ELF-1 (cell line): ENCODE results near the gene HILPDA.

ENCODE experiments used
- DNase-seq: peaks from one replicate; pipeline ENCODE4 v3.0.0-alpha.2; 2016; ENCODE audit warnings: low read depth, low spot score

The HILPDA gene

GRCh38 chr7:128431754-128432153 lies 23.9 kb upstream of the HILPDA start:
- no peak for DNase-seq

DNA sequence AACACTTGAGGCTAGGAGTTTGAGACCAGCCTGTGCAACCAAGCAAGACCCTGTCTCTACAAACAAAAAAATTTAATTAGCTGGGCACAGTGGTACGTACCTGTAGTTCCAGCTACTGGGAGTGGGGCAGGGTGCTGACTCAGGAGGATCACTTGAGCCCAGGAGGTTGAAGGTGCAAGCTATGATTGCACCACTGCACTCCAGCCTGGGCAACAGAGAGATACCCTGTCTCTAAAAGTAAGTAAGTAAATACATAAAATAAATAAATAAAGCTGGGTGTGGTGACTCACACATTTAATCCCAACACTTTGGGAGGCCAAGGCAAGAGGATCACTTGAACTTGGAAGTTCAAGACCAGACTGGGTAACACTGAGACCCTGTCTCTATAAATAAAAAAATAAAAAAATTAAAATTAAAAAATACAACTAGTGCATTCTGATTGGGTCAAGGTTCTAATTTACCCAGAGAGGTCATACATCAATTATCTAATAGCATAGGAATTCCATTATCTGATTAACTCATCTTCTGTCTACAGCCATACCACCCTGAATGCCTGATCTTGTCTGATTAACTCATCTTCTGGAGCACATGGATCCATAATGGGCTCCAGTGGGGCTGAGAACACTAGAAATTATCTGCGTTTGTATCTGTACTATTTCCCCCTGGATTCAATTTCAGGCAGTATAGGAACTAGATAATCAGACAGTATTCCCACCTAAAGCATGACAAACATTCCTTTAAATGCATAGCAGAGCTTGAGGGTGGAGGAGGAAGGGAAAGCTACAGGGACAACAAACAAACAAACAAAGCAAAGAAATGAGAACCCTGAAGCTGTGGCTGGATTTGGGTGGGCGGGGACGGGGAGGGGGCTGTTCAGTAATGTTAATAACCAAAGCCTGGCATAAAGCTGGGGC lies 21.0 kb upstream of the HILPDA start:
- DNase-seq, result no peak

DNA sequence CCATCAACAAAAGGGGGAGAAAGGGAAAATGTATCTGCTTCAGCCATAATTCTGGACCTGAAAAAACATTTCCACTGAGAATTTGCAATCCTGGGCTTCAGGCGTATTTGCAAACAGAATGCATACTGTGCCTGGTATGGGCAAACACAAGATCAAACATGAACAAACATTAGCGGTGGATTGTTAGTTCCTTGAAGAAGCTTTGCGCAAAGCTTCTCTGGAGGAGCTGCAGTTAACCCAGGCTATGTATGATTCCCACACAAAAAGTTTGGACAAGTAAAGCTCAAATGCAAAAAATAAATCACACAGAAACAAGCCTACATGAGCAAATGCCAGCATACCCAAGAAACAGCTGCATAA lies 20.4 kb upstream of the HILPDA start:
- DNase-seq, result no peak

DNA sequence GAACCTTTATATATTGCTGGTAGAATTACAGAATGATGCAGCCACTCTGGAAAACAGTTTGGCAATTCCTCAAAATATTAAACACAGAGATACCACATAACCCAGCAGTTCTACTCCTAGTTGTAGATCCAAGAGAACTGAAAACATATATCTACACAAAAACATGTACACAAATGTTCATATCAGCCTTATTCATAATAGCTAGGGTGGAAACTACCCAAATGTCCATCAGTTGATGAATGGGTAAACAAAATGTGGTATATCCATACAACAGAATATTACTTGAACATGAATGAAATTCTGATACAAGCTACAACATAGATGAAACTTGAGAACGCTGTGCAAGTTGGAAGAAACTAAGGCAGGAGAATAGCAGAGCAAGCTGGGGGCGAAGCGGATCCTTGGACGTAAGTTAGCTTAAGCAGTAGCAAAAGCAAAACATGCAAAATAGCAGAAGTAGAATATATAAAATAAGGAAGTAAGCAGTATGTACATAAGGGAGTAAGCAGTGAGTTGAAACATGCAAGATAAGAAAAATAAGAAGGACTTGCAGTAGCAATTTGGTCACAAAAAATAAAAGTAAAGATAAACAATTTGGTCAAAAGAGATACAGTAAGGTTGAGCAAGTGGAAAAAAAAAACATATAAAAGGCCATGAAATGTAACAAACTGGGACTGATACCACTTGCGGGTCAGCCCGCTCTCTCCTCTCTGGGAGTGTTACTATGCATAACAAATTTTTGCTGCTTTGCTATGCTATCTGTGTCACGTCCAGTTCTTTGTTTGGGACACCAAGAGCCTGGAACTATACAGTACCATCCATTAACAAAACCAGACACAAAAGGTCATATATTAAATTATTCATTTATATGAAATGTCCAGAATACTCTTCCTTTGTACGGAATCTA lies 18.0 kb upstream of the HILPDA start:
- no peak for DNase-seq

DNA sequence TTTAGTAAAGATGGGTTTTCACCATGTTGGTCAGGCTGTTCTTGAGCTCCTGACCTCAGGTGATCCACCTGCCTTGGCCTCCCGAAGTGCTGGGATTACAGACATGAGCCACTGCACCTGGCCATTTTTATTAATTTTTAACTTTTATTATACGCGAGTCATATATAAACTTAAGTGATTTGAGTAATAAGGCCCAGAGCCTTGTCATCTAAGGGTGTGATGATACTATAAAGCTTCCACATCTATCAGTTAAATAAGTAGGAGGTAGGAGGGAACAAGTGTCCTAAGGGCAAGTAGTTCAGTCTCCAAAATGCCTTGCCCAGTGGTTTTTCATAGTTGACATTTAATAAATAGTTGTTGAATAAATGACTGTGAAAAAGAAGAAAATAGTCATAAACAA lies 13.3 kb upstream of the HILPDA start:
- DNase-seq, result no peak

DNA sequence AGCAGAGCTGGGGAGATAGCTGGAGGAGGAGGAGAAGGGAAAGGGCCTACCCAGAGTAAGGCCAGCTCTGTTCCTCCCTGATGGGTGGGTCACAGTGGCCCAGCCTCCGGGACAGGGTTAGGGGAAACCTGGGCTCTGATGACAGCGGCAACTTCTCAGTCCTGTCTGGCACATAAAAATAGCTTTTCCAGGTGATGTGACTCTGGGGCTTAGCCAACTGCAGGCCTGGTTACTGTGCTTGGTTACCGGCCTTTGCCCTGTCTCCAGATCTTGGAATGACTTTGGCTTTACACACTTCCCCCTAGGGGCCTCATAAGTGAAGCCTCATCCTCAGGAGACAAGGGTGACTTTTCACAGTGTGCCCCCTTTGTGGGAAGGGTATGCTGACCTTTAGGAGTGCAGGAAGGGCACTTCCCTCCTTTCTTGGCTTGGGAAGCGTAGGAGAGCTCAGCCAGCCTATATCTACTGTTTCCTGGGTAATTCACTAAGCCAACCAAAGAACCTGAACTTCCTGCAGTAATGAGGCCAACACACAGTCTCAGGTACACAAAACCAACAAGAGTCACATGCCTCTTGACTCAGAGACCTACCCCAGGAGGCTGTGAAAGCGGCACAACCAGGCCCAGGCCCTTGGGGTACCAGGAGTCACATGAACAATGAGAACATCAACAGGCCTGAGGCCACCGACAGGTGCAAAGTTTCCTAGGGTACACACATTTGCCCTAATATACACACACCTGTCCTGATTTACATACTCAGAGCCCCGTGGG lies 11.7 kb upstream of the HILPDA start:
- peak; percentile 81 for DNase-seq

DNA sequence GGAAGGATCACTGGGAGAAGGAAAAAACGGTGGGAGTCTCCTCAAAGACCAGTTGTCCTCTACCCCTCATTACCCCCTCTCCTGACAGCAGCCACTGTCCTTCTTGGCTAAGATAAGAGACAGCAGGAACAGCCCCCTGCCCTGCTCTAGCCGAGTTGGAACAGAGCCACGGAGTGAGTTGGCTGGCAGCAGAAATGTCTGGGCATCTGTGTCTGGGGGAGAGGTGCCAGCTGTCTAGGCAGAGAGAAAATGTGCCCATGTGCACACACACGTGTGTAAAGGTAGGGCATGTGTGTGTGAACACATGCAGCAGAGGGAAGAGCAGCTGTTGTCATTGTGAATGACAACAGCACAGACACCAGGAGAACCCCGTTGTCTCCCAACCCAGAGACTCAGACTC lies 9.4 kb upstream of the HILPDA start:
- no peak for DNase-seq

GRCh38 chr7:128447941-128448564 lies 7.6 kb upstream of the HILPDA start:
- DNase-seq, result no peak

DNA sequence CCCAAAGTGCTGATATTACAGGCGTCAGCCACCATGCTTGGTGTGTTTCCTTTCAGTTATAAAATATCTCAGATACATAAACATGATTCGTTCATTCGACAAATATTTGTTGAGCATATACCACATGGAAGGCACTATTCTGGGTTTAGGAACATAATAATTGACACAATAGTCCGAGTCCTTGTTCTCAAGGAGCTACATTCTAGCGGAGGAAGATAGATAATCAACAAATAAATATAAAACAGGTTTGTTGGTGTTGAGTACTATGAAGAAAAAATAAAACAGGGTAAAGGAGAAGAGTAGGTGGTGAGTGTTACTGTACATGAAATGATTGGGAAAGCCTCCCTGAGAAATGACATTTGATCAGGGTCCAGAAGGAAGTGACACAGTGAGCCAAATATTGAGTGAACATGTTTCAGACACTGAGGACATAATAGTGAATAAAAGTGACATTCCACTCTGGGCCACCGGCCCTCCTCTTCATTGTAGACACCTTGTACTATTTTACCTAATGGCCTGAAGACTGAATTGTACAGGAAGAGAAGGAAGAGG lies 6.9 kb upstream of the HILPDA start:
- no peak for DNase-seq

GRCh38 chr7:128450409-128450808 lies 5.3 kb upstream of the HILPDA start:
- DNase-seq, result no peak

GRCh38 chr7:128450913-128451312 lies 4.8 kb upstream of the HILPDA start:
- DNase-seq, result no peak

DNA sequence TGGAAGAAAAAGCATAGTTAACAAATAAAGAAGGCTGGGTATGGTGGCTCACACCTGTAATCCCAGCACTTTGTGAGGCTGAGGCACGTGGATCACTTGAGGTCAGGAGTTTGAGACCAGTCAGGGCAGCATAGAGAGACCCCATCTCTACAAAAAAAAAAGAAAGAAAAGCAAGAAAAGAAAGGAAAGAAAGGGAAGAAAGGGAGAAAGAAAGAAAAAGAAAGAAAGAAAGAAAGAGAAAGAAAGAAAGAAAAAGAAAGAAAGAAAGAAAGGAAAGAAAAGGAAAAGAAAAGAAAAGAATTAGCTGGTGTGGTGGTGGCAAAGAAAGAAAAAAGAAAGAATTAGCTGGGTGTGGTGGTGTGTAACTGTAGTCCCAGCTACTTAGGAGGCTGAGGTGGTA lies 3.1 kb upstream of the HILPDA start:
- no peak for DNase-seq

DNA sequence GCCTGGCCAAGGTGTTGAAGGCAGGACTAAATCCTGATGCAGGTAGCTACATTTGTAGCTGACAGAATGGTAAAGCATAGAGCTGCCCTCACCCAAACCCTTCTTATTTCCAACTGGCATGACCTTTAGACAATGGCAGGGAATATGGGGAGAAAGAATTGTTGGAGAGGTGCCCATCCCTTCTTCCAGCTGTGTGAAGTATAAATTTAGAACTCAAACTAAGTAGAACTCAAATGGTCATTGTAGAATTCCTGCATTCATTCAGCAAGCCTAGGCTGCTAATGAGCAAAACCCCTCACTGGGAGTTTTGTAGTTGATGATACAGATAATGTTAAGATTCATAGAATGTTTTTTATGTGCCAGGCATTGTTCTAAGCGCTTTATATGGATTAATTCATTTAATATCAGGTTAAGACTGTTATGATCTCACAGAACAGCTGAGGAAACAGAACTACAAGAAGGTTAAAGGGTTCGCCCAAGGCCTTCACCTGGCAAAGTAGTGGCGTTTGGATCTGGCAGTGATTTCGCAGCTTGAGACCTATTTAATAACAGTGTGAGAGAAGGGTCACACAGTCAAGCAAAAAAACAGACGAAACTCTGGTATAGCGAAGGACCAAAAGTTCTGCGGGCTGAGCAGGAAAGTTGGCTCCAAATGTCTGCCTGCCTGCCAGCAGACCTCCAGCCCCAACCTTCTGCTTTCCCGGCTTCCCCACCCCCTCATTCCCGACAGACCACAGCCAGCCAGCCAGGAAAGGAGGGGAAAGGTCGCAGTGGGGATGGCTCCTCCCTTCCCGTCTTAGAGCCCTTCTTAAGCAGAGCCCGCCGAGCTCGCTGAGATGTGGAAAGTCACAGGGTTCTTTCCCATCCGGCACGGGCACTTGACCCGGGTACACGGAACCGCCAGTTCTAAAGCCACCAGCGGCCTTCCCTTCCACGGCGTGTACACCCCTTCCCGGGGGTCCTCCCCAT lies 1.6 kb upstream of the HILPDA start:
- peak; percentile 97 for DNase-seq

- DNase-seq, result no peak
Measured at GRCh38 chr7:128454808-128455542, 703 bp upstream of the HILPDA start.

DNA sequence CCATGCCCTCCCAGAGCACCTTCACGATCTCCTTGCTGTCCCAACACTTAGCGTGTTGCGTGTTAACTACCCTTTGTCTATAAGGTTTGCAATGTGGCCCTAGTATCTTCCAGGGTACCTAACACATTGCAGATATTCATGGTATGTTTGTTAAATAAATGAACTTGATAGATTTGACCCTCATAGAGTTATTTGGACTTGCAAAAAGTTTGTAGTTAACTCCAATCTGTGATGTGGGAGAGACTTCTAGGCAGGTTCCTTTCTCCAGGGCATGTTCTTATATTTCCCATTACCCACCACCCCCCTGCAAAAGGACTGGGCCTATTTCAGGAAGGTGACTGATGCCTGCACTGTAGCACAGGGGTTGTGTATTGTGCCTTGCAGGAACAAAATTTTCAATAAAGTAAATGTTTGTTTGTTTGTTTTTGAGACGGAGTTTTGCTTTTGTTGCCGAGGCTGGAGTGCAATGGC lies 612 bp downstream of the HILPDA start:
- DNase-seq, result no peak

DNA sequence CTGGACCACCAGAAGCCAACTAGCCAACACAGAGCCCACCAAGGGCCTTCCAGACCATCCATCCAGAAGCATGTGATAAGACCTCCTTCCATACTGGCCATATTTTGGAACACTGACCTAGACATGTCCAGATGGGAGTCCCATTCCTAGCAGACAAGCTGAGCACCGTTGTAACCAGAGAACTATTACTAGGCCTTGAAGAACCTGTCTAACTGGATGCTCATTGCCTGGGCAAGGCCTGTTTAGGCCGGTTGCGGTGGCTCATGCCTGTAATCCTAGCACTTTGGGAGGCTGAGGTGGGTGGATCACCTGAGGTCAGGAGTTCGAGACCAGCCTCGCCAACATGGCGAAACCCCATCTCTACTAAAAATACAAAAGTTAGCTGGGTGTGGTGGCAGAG lies 1.7 kb downstream of the HILPDA start:
- DNase-seq, result peak; percentile 55

- no peak for DNase-seq
Measured at GRCh38 chr7:128458956-128459355, 3.3 kb downstream of the HILPDA start.

- peak; percentile 77 for DNase-seq
Measured at GRCh38 chr7:128459394-128459878, 3.8 kb downstream of the HILPDA start.

DNA sequence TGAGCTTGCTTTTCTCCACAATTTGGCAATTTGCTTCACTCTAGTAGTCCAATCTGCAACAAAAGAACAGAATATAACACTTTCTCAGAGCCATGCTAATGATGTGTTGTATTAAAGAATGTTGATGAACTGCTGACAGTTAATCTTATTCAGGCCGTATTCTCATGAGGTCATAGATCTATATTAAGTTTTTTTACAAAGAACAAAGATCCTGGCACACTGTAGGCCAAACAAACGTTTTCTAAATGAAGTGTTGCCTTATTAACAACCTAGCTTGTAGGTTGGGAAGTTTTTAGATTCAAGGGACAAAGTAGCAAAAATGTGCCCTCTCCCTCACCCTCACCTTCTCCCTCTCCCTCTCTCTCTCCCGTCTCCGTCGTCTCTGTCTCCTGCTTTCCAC lies 6.8 kb downstream of the HILPDA start:
- DNase-seq, result no peak
